ENCODE results near the gene TMEM187.

TMEM187 gene

GRCh38 chrX:153981771-153982533 lies 9.4 kb downstream of the TMEM187 start:
- DNase-seq (ENCODE audit: low read depth) = no peak
- no peak for TF ChIP-seq CTCF (IDR thresholded peaks at IDR 0.05; ENCODE audit: insufficient read depth, low read depth, low read length, missing control alignments)
- H3K4me3 ChIP-seq (ENCODE audit: low read length) = no peak overlapping the region

- no peak overlapping the region for H3K4me3 ChIP-seq (ENCODE audit: low read length)
- DNase-seq (ENCODE audit: low read depth) = no peak
- TF ChIP-seq CTCF (IDR thresholded peaks at IDR 0.05; ENCODE audit: insufficient read depth, low read depth, low read length, missing control alignments) = no peak
These were observed 10.8 kb downstream of the TMEM187 start for GRCh38 chrX:153983321-153983801.

GRCh38 chrX:153984351-153985178 lies 12.0 kb downstream of the TMEM187 start:
- H3K4me3 ChIP-seq (ENCODE audit: low read length) = no peak overlapping the region
- DNase-seq (ENCODE audit: low read depth) = no peak
- no peak for TF ChIP-seq CTCF (IDR thresholded peaks at IDR 0.05; ENCODE audit: insufficient read depth, low read depth, low read length, missing control alignments)

- H3K4me3 ChIP-seq (ENCODE audit: low read length) = no peak overlapping the region
- DNase-seq (ENCODE audit: low read depth) = no peak
- TF ChIP-seq CTCF (IDR thresholded peaks at IDR 0.05; ENCODE audit: insufficient read depth, low read depth, low read length, missing control alignments) = no peak
These were observed 15.9 kb downstream of the TMEM187 start for GRCh38 chrX:153988493-153988892.

- H3K4me3 ChIP-seq (ENCODE audit: low read length) = no peak overlapping the region
- no peak for DNase-seq (ENCODE audit: low read depth)
- TF ChIP-seq CTCF (IDR thresholded peaks at IDR 0.05; ENCODE audit: insufficient read depth, low read depth, low read length, missing control alignments) = no peak
These were observed 17.6 kb downstream of the TMEM187 start for GRCh38 chrX:153989973-153990655.

GRCh38 chrX:153991013-153991580 lies 18.5 kb downstream of the TMEM187 start:
- no peak for DNase-seq (ENCODE audit: low read depth)
- no peak for TF ChIP-seq CTCF (IDR thresholded peaks at IDR 0.05; ENCODE audit: insufficient read depth, low read depth, low read length, missing control alignments)
- H3K4me3 ChIP-seq (ENCODE audit: low read length) = no peak overlapping the region

Data from epithelial cell of esophagus (primary cell).